Measurements from ENCODE around the gene AMZ2. TPM values are rescaled to one million over a fixed set of nuclear protein-coding genes. Genes with fewer than 3 reads are reported as not detected.
"Not testable (repeated sequence)": the region's sequence is repeated elsewhere in the genome, so short reads cannot be mapped to it uniquely, and the experiment has no call there.

The AMZ2 gene
- total and polyA plus RNA-seq, 2 experiments from 2014 or later: 54.2 to 71.5 TPM

DNA sequence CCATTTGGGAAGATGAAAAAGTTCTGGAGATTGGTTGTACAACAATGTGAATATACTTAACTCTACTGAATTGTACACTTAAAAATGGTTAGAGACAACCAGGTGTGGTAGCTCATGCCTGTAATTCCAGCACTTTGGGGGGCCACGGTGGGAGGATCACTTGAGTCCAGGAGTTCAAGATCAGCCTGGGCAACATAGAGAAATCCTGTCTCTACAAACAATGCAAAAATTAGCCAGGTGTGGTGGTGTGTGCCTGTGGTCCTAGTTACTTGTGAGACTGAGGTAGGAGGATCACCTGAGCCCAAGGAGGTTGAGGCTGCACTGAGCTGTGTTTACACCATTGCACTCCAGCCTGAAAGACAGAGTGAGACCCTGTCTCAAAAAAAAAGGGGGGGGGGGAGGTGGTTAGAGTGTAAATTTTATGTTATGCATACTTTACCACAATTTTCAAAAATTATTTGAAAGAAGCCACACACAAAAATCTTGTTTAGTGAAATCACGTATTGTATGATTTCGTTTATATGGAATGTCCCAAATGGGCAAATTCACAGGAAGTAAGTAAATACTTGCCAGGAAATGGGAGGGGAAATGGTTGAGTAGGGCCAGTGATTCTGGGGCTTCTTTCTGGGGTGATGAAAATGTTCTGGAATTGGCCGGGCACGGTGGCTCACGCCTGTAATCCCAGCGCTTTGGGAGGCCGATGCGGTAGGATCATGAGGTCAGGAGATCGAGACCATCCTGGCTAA, 37.1 kb upstream of the AMZ2 start:
- DNase-seq (ENCODE audit: low spot score) (no peak), ATAC-seq (no peak)
- Histone ChIP-seq H3K4me1 (ENCODE audit: insufficient read depth) (peaks cover 6% of the 10 kb centered on the region; the same call in 1 of the 2 replicates), H3K79me2 (replicated peaks; ENCODE audit: insufficient read depth) (peaks cover 11% of the 10 kb centered on the region), H3K27ac (ENCODE audit: low read depth) (no peak overlapping the region), H3K36me3 (ENCODE audit: insufficient read depth) (peaks cover 6% of the 10 kb centered on the region), H2AFZ (no peak overlapping the region), H3K9me2 (ENCODE audit: insufficient read depth) (no peaks in the 10 kb centered on the region), H4K20me1 (replicated peaks; ENCODE audit: insufficient read depth) (no peaks in the 10 kb centered on the region), H3F3A (replicated peaks; ENCODE audit: low read depth) (no peaks in the 10 kb centered on the region), H3K4me3 (no peak overlapping the region), H3K27me3 (ENCODE audit: insufficient read depth) (no peaks in the 10 kb centered on the region; the same call in 1 of the 2 replicates), H3K4me2 (no peak overlapping the region)
- Mint-ChIP-seq H3K27ac (no peak overlapping the region), H3K27me3 (ENCODE audit: insufficient read depth, low read depth, poor library complexity) (no peaks in the 10 kb centered on the region), H3K4me3 (no peak overlapping the region), H3K4me1 (peaks cover 10% of the 10 kb centered on the region), H3K36me3 (ENCODE audit: low read depth) (peaks cover 39% of the 10 kb centered on the region), H3K9me3 (peaks cover 8% of the 10 kb centered on the region; the same call in 2 of the 3 replicates)
- TF ChIP-seq POLR2AphosphoS5 (IDR thresholded peaks at IDR 0.05; ENCODE audit: low read depth) (no peak), NANOG (IDR thresholded peaks at IDR 0.05; ENCODE audit: borderline replicate concordance) (no peak), ZNF114 (CRISPR knock-in tag; IDR thresholded peaks at IDR 0.05) (no peak), ZNF331 (CRISPR knock-in tag; IDR thresholded peaks at IDR 0.05; ENCODE audit: low read depth) (no peak), EZH2phosphoT487 (IDR thresholded peaks at IDR 0.05; ENCODE audit: unreplicated experiment) (no peak)
- TF ChIP-seq, protein P1, sequence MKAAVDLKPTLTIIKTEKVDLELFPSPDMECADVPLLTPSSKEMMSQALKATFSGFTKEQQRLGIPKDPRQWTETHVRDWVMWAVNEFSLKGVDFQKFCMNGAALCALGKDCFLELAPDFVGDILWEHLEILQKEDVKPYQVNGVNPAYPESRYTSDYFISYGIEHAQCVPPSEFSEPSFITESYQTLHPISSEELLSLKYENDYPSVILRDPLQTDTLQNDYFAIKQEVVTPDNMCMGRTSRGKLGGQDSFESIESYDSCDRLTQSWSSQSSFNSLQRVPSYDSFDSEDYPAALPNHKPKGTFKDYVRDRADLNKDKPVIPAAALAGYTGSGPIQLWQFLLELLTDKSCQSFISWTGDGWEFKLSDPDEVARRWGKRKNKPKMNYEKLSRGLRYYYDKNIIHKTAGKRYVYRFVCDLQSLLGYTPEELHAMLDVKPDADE (IDR thresholded peaks at IDR 0.05): no peak
- TF ChIP-seq, protein P2, sequence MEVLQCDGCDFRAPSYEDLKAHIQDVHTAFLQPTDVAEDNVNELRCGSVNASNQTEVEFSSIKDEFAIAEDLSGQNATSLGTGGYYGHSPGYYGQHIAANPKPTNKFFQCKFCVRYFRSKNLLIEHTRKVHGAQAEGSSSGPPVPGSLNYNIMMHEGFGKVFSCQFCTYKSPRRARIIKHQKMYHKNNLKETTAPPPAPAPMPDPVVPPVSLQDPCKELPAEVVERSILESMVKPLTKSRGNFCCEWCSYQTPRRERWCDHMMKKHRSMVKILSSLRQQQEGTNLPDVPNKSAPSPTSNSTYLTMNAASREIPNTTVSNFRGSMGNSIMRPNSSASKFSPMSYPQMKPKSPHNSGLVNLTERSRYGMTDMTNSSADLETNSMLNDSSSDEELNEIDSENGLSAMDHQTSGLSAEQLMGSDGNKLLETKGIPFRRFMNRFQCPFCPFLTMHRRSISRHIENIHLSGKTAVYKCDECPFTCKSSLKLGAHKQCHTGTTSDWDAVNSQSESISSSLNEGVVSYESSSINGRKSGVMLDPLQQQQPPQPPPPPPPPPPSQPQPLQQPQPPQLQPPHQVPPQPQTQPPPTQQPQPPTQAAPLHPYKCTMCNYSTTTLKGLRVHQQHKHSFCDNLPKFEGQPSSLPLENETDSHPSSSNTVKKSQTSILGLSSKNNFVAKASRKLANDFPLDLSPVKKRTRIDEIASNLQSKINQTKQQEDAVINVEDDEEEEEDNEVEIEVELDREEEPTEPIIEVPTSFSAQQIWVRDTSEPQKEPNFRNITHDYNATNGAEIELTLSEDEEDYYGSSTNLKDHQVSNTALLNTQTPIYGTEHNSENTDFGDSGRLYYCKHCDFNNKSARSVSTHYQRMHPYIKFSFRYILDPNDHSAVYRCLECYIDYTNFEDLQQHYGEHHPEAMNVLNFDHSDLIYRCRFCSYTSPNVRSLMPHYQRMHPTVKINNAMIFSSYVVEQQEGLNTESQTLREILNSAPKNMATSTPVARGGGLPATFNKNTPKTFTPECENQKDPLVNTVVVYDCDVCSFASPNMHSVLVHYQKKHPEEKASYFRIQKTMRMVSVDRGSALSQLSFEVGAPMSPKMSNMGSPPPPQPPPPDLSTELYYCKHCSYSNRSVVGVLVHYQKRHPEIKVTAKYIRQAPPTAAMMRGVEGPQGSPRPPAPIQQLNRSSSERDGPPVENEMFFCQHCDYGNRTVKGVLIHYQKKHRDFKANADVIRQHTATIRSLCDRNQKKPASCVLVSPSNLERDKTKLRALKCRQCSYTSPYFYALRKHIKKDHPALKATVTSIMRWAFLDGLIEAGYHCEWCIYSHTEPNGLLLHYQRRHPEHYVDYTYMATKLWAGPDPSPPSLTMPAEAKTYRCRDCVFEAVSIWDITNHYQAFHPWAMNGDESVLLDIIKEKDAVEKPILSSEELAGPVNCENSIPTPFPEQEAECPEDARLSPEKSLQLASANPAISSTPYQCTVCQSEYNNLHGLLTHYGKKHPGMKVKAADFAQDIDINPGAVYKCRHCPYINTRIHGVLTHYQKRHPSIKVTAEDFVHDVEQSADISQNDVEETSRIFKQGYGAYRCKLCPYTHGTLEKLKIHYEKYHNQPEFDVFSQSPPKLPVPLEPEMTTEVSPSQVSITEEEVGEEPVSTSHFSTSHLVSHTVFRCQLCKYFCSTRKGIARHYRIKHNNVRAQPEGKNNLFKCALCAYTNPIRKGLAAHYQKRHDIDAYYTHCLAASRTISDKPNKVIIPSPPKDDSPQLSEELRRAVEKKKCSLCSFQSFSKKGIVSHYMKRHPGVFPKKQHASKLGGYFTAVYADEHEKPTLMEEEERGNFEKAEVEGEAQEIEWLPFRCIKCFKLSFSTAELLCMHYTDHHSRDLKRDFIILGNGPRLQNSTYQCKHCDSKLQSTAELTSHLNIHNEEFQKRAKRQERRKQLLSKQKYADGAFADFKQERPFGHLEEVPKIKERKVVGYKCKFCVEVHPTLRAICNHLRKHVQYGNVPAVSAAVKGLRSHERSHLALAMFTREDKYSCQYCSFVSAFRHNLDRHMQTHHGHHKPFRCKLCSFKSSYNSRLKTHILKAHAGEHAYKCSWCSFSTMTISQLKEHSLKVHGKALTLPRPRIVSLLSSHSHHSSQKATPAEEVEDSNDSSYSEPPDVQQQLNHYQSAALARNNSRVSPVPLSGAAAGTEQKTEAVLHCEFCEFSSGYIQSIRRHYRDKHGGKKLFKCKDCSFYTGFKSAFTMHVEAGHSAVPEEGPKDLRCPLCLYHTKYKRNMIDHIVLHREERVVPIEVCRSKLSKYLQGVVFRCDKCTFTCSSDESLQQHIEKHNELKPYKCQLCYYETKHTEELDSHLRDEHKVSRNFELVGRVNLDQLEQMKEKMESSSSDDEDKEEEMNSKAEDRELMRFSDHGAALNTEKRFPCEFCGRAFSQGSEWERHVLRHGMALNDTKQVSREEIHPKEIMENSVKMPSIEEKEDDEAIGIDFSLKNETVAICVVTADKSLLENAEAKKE (CRISPR knock-in tag; IDR thresholded peaks at IDR 0.05): no peak
- TF ChIP-seq, protein P3, sequence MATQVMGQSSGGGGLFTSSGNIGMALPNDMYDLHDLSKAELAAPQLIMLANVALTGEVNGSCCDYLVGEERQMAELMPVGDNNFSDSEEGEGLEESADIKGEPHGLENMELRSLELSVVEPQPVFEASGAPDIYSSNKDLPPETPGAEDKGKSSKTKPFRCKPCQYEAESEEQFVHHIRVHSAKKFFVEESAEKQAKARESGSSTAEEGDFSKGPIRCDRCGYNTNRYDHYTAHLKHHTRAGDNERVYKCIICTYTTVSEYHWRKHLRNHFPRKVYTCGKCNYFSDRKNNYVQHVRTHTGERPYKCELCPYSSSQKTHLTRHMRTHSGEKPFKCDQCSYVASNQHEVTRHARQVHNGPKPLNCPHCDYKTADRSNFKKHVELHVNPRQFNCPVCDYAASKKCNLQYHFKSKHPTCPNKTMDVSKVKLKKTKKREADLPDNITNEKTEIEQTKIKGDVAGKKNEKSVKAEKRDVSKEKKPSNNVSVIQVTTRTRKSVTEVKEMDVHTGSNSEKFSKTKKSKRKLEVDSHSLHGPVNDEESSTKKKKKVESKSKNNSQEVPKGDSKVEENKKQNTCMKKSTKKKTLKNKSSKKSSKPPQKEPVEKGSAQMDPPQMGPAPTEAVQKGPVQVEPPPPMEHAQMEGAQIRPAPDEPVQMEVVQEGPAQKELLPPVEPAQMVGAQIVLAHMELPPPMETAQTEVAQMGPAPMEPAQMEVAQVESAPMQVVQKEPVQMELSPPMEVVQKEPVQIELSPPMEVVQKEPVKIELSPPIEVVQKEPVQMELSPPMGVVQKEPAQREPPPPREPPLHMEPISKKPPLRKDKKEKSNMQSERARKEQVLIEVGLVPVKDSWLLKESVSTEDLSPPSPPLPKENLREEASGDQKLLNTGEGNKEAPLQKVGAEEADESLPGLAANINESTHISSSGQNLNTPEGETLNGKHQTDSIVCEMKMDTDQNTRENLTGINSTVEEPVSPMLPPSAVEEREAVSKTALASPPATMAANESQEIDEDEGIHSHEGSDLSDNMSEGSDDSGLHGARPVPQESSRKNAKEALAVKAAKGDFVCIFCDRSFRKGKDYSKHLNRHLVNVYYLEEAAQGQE (IDR thresholded peaks at IDR 0.05; ENCODE audit: unreplicated experiment): no peak

DNA sequence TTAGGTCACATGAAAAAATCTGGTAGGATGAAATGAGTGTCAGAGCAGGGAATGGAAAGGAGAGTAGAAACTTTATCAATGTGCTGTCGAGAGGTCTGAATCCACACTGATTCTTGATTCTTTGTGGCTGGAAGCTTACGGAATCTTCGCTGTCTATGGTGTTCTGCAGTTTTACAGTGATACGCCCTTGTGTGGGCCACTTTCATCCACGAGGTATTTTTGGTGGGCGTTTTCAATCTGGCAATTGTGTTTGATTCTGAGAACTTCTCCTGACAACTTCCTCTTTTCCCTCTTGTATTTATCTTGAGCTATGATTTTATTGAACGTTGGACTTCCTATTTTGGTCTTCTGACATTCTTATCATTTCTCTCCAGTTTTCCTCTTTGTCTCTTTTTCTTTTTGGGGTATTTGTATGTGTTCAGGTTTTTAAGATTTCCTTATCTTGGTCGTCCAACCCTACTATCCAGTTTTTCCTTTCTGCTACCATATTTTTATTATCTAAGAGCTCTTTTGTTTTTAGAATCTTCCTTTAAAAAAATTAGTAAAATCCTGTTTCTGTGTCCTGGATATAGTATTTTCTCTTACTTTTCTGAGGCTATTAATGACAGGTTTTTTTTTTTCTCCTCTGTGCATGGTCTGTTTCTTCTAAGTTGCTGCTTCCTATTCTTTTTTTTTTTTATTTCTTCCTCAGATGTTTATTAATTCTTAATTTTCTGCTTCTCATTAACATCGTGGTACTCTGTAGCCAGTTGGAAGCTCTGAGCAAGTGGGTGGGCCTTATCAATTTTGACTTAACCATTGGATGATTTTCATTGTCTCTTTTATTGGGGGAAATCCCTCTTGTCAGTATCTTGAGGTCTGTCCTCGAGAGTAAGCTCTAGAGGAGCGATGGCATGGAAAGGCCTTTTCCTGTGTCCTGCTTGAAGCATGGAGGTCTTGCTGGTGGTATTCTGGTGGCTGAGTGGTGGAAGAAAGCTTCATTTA, 34.1 kb upstream of the AMZ2 start:
- H2AFZ ChIP-seq; H3K4me2 ChIP-seq; H3K9me2 ChIP-seq (ENCODE audit: insufficient read depth); H4K20me1 ChIP-seq (replicated peaks; ENCODE audit: insufficient read depth); H3K4me1 ChIP-seq (ENCODE audit: insufficient read depth); DNase-seq (ENCODE audit: low spot score); H3K79me2 ChIP-seq (replicated peaks; ENCODE audit: insufficient read depth); H3K27ac ChIP-seq (ENCODE audit: low read depth); H3K4me1 Mint-ChIP-seq; ATAC-seq; H3K4me3 Mint-ChIP-seq; H3K9me3 Mint-ChIP-seq; H3K4me3 ChIP-seq; H3F3A ChIP-seq (replicated peaks; ENCODE audit: low read depth); H3K27me3 Mint-ChIP-seq (ENCODE audit: insufficient read depth, low read depth, poor library complexity); H3K27me3 ChIP-seq (ENCODE audit: insufficient read depth); H3K36me3 ChIP-seq (ENCODE audit: insufficient read depth): not testable (repeated sequence)
- H3K27ac Mint-ChIP-seq: peak overlapping the region; percentile 35; the same call in 1 of the 2 replicates
- peaks cover 21% of the 10 kb centered on the region for H3K36me3 Mint-ChIP-seq (ENCODE audit: low read depth)

Data from GM23338 (cell line).